T-helper 17 cell (primary cell): ENCODE measurements around the gene RBM8A. TPM values are rescaled to one million over a fixed set of nuclear protein-coding genes. Genes with fewer than 3 reads are reported as not detected.

Source experiments
- ATAC-seq: fragments of 150-1000 bp; cut with Tn5 transposase; 2 replicates; pipeline ENCODE4 v1.10.0; 2021; ENCODE audit warnings: mild to moderate bottlenecking, moderate library complexity
- DNase-seq, 3 donors: peaks; one replicate each; pipeline versions ENCODE4 v3.0.0 to v3.0.0-alpha.2; 2020 to 2021
- H3K9me3 ChIP-seq: one replicate; pipeline ENCODE4 v1.7.0; 2013; ENCODE audit warnings: low read length, mild to moderate bottlenecking; ENCODE audit not compliant: control insufficient read depth, poor library complexity, severe bottlenecking
- H3K27ac Mint-ChIP-seq: one replicate; pipeline ENCODE4 v1.8.0; 2022; ENCODE audit warnings: mild to moderate bottlenecking, moderate library complexity, mixed read lengths
- H3K27me3 Mint-ChIP-seq: one replicate; pipeline ENCODE4 v1.8.0; 2022; ENCODE audit warnings: mixed read lengths
- H3K36me3 Mint-ChIP-seq: one replicate; pipeline ENCODE4 v1.8.0; 2022; ENCODE audit warnings: low read depth, mixed read lengths
- H3K4me1 Mint-ChIP-seq: one replicate; pipeline ENCODE4 v1.8.0; 2022; ENCODE audit warnings: mild to moderate bottlenecking, mixed read lengths
- H3K4me3 Mint-ChIP-seq: one replicate; pipeline ENCODE4 v1.8.0; 2022; ENCODE audit warnings: mild to moderate bottlenecking, moderate library complexity, mixed read lengths
- total RNA-seq, 4 donors: library from RNA in 2 of 4; stranded (reverse) in 2 of 4; gene quantifications; one replicate each; pipeline ENCODE4 v1.2.3 and lab custom pipeline; 2022 to 2026

The RBM8A gene
- total RNA-seq, 2 donors from 2014 or later = 126 to 130 TPM

GRCh38 chr1:145918992-145919939 is 8.0 kb downstream of the RBM8A start:
- Mint-ChIP-seq H3K4me1 (peaks cover 32% of the 10 kb centered on the region), H3K27ac (peak overlapping the region; percentile 94), H3K4me3 (peak overlapping the region; percentile 94), H3K27me3 (no peaks in the 10 kb centered on the region), H3K36me3 (peaks cover 6% of the 10 kb centered on the region)
- ATAC-seq = peak; percentile 11
- DNase-seq = no peak
- no peaks in the 10 kb centered on the region for H3K9me3 ChIP-seq

DNA sequence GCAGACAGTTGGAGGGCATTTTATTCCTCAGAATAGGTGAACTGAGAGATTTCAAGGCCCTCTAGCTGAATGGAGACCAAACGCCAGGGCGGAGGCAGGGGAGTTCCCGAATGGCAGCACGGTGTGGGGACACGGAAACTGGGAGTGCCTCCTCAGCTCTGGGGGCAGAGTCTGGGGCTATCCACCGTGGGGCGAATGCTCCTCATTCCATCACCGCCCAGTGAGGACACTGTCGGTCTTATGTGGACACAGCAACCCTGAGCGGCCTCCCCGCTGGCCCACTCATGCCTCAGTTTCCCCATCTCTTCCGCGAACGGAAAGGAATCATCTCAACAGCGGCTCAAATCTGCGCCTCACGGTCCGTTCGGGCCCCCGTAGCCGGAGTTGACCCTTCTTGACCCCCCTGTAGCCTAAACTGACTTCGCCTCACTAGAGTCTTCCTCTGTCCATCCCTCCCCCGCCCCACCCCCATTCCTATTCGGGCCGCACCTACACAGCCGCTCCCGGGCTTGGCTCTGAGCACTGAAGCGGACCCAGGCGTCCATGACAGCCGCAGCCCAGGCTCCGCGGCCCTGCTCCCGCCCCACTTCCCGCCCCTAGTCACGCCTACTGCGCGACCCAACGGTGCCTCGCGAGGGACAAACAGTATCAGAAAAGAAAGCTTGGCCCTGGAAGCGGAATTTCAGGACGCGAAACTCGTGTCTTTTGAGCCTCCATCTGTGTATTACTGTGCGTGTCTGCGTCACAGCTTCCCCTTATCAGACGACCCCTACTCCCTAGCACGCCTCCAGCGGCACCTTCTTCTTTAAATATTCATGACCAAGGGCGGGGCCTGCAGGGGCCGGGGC is 8.9 kb downstream of the RBM8A start, which contains the start of gene PEX11B:
TSS of gene PEX11B (minus strand) at position 574 of the 848 bp plus-strand sequence. CDS start at position 545, 29 bp downstream.
- peak within 1 kb of the TSS; percentile 94 for H3K27ac Mint-ChIP-seq
- peak within 1 kb of the TSS; percentile 94 for H3K4me3 Mint-ChIP-seq
- no peaks in the 10 kb centered on the region for H3K9me3 ChIP-seq
- H3K27me3 Mint-ChIP-seq = no peaks in the 10 kb centered on the region
- DNase-seq (peak; percentile 81 to 88 (median 86)), ATAC-seq (peak; percentile 91)
- peaks cover 6% of the 10 kb centered on the region for H3K36me3 Mint-ChIP-seq
- peaks cover 35% of the 10 kb centered on the region for H3K4me1 Mint-ChIP-seq

- ATAC-seq (no peak), DNase-seq (no peak)
- Mint-ChIP-seq H3K27ac (peak overlapping the region; percentile 94), H3K4me3 (peak overlapping the region; percentile 94), H3K4me1 (peaks cover 37% of the 10 kb centered on the region), H3K27me3 (no peaks in the 10 kb centered on the region), H3K36me3 (peaks cover 8% of the 10 kb centered on the region)
- H3K9me3 ChIP-seq = no peaks in the 10 kb centered on the region
Measured at GRCh38 chr1:145917595-145917994, 9.7 kb downstream of the RBM8A start.

DNA sequence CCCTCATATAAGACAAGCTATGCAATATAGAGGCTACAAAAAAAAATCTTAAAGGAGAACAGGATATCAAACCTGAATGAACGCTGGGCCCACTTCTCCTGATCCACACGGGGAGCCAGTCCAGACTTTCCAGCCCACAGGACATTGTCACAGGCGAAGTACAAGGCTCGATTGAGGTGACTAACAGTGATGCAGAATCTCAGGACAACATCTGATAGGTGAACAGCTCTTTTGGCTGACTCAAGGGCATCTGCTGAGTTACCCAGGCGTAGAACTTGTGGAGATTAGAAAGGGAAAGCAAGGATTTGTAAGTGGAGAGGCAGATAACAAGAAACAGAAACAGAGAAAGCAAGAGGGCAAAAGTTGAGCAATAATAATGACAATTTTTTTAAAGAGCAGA is 10.5 kb downstream of the RBM8A start:
- no peak for DNase-seq
- H3K4me1 Mint-ChIP-seq = peaks cover 37% of the 10 kb centered on the region
- H3K4me3 Mint-ChIP-seq = peak overlapping the region; percentile 89
- no peaks in the 10 kb centered on the region for H3K9me3 ChIP-seq
- peak overlapping the region; percentile 94 for H3K27ac Mint-ChIP-seq
- ATAC-seq = no peak
- no peaks in the 10 kb centered on the region for H3K27me3 Mint-ChIP-seq
- H3K36me3 Mint-ChIP-seq = peaks cover 8% of the 10 kb centered on the region

- peaks cover 14% of the 10 kb centered on the region for H3K36me3 Mint-ChIP-seq
- no peaks in the 10 kb centered on the region for H3K27me3 Mint-ChIP-seq
- peaks cover 25% of the 10 kb centered on the region for H3K4me1 Mint-ChIP-seq
- no peaks in the 10 kb centered on the region for H3K9me3 ChIP-seq
- ATAC-seq = no peak
- no peak overlapping the region for H3K4me3 Mint-ChIP-seq
- no peak overlapping the region for H3K27ac Mint-ChIP-seq
- no peak for DNase-seq
Measured at GRCh38 chr1:145912128-145912641, 15.1 kb downstream of the RBM8A start.

DNA sequence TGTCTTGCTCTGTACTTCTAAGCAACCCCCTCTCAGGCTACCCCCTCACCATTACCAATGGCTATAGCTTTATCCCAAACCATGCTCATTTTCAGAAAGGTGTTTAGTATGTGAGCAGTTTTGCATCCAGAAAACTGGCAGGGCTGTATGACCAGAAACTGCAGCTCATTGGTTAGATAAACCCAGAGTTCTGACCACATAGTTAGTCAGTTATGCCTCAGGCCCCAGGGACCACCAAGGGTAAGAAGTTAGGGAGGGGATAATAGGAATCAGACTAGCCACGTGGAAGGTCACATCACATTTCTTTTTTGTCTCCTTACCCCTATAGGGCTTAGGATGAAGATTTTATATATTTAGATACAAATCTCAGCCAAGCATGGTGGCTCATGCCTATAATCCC is 18.6 kb downstream of the RBM8A start:
- no peak for ATAC-seq
- no peaks in the 10 kb centered on the region for H3K9me3 ChIP-seq
- no peak for DNase-seq
- peaks cover 16% of the 10 kb centered on the region for H3K4me1 Mint-ChIP-seq
- H3K27ac Mint-ChIP-seq = no peak overlapping the region
- H3K4me3 Mint-ChIP-seq = no peak overlapping the region
- peaks cover 12% of the 10 kb centered on the region for H3K36me3 Mint-ChIP-seq
- no peaks in the 10 kb centered on the region for H3K27me3 Mint-ChIP-seq

GRCh38 chr1:145906954-145907753 is 20.1 kb downstream of the RBM8A start:
- H3K4me1 Mint-ChIP-seq = peaks cover 14% of the 10 kb centered on the region
- no peaks in the 10 kb centered on the region for H3K9me3 ChIP-seq
- ATAC-seq = no peak
- no peak overlapping the region for H3K4me3 Mint-ChIP-seq
- no peak for DNase-seq
- no peaks in the 10 kb centered on the region for H3K27me3 Mint-ChIP-seq
- H3K36me3 Mint-ChIP-seq = peaks cover 9% of the 10 kb centered on the region
- no peak overlapping the region for H3K27ac Mint-ChIP-seq

GRCh38 chr1:145901312-145902021 is 25.8 kb downstream of the RBM8A start:
- ATAC-seq = no peak
- H3K4me1 Mint-ChIP-seq = peaks cover 3% of the 10 kb centered on the region
- no peaks in the 10 kb centered on the region for H3K27me3 Mint-ChIP-seq
- DNase-seq = no peak
- H3K36me3 Mint-ChIP-seq = peaks cover under 1% of the 10 kb centered on the region
- H3K27ac Mint-ChIP-seq = no peak overlapping the region
- no peaks in the 10 kb centered on the region for H3K9me3 ChIP-seq
- no peak overlapping the region for H3K4me3 Mint-ChIP-seq

- H3K27me3 Mint-ChIP-seq = no peaks in the 10 kb centered on the region
- H3K9me3 ChIP-seq = no peaks in the 10 kb centered on the region
- H3K36me3 Mint-ChIP-seq = no peaks in the 10 kb centered on the region
- no peak overlapping the region for H3K4me3 Mint-ChIP-seq
- H3K27ac Mint-ChIP-seq = no peak overlapping the region
- H3K4me1 Mint-ChIP-seq = no peaks in the 10 kb centered on the region
- ATAC-seq = no peak
- DNase-seq = no peak
Measured at GRCh38 chr1:145898756-145899155, 28.5 kb downstream of the RBM8A start.

DNA sequence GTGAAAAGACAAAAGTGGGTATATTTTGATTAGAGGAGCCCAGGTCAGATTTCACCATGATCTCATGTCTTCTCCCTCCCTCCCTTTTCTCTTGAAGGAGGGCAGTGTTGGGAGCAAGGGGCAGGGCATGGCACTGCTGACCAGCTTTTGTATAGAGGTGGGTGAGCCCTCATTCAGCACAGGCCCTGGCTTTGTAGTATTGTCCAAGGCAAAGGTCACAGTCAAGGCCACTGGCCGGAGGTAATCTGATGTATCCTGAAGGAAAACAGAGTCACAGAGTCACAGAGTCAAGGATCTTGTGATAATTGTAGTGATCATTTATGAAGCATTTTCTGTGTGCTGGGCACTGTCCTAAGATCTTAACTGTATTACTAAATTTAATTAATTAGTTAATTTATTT is 29.3 kb downstream of the RBM8A start:
- no peak overlapping the region for H3K27ac Mint-ChIP-seq
- no peaks in the 10 kb centered on the region for H3K9me3 ChIP-seq
- no peaks in the 10 kb centered on the region for H3K4me1 Mint-ChIP-seq
- no peak overlapping the region for H3K4me3 Mint-ChIP-seq
- H3K27me3 Mint-ChIP-seq = no peaks in the 10 kb centered on the region
- ATAC-seq (no peak), DNase-seq (no peak)
- H3K36me3 Mint-ChIP-seq = no peaks in the 10 kb centered on the region

- Mint-ChIP-seq H3K4me3 (no peak overlapping the region), H3K4me1 (no peaks in the 10 kb centered on the region), H3K27me3 (no peaks in the 10 kb centered on the region), H3K27ac (no peak overlapping the region), H3K36me3 (no peaks in the 10 kb centered on the region)
- ATAC-seq (no peak), DNase-seq (no peak)
- H3K9me3 ChIP-seq = no peaks in the 10 kb centered on the region
Measured at GRCh38 chr1:145895471-145895870, 31.8 kb downstream of the RBM8A start.
